Measurements from ENCODE around the gene DENND5A. TPM values are rescaled to one million over a fixed set of nuclear protein-coding genes. Genes with fewer than 3 reads are reported as not detected.

Gene DENND5A
- total and polyA plus RNA-seq, 9 of the 15 experiments (the other 6 are each of a cell fraction or from before 2014, with no cell fraction given) = 11.7 to 130 (median 46.3) TPM

GRCh38 chr11:9263840-9264315, 1.3 kb downstream of the DENND5A start (continued):
- TF ChIP-seq BACH1 (tag; IDR thresholded peaks at IDR 0.05) (peak; percentile 71), ATF1 (CRISPR knock-in tag; IDR thresholded peaks at IDR 0.05) (no peak), ATF1 (tag; IDR thresholded peaks at IDR 0.05) (peak; percentile 39; the same call in 1 of the 2 replicates), HES1 (IDR thresholded peaks at IDR 0.05; ENCODE audit: low read depth) (peak; percentile 29; the same call in 1 of the 2 replicates), ZBTB11 (CRISPR knock-in tag; IDR thresholded peaks at IDR 0.05) (peak in 1 of 3 experiments; percentile 46; a peak in 1 of 6 replicates), BRCA1 (IDR thresholded peaks at IDR 0.05) (no peak), BRCA1 (CRISPR knock-in tag; IDR thresholded peaks at IDR 0.05) (no peak)
